HG03521 (cell line): ENCODE data around the gene PTPRT.

Experiments used
- ATAC-seq: cut with Tn5 transposase; IDR thresholded peaks from one replicate; pipeline ENCODE4 v1.9.1; 2021; ENCODE audit warnings: mild to moderate bottlenecking, moderate library complexity; ENCODE audit not compliant: unreplicated experiment

Gene PTPRT

GRCh38 chr20:42158272-42158671, 1031.4 kb downstream of the PTPRT start:
- no peak for ATAC-seq

DNA sequence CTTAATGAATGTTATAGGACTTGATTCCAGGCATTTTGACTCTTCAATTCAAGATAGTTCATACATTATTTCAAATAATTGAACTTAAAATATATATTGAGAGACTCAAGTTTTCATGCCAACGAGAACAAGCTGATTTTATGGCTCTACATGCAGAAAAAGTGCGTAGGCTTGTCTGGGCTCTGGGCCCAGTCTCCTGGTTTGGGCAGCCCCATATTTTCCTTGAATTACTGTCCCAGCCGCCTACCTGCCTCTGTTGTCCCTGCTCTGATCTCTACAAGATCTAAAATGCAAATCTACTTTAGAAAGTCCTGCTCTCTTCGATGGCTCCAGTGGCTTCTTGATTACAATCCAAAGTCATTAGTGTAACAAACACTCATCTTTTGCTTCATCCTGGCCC, 1034.1 kb downstream of the PTPRT start:
- no peak for ATAC-seq

GRCh38 chr20:42152575-42152974, 1037.1 kb downstream of the PTPRT start:
- no peak for ATAC-seq

DNA sequence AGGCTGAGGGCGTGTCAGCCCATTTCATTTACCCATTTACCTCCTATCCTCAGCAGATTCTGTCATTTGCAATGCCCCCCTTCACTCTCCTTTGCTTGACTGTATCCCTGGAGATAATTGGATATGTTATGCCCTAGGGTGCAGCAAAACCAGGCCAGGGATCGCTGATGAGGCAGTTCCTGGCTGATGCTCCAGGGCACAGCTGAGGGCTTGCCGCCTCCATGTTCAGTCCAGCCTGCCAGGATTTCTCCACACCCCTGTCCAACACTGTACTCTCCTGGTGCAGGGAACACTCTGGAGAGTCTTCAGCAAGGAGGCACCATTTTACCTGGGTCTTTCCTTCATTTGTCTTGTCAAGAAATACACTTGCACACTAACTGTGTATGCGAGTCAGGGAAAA, 1039.5 kb downstream of the PTPRT start:
- ATAC-seq = no peak

DNA sequence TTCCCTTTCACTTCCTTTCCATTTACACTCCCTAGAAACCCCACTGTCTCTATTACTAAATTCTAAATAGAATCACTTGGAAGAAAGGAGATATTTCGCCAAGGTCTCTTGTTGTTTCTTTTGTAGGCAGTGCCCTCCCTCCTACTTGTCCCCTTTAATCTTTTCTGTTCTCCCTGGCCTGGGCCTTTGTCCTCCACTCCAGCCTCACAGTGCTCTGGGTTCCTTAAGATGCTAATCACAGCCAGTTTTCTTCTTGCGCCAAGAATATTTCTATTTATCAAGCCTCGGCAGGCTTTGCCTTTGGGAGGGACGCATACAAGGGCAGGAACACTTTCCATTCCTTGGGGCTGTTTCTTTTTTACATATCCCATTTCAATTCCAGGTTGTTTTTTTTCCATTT, 1051.0 kb downstream of the PTPRT start:
- ATAC-seq = no peak

DNA sequence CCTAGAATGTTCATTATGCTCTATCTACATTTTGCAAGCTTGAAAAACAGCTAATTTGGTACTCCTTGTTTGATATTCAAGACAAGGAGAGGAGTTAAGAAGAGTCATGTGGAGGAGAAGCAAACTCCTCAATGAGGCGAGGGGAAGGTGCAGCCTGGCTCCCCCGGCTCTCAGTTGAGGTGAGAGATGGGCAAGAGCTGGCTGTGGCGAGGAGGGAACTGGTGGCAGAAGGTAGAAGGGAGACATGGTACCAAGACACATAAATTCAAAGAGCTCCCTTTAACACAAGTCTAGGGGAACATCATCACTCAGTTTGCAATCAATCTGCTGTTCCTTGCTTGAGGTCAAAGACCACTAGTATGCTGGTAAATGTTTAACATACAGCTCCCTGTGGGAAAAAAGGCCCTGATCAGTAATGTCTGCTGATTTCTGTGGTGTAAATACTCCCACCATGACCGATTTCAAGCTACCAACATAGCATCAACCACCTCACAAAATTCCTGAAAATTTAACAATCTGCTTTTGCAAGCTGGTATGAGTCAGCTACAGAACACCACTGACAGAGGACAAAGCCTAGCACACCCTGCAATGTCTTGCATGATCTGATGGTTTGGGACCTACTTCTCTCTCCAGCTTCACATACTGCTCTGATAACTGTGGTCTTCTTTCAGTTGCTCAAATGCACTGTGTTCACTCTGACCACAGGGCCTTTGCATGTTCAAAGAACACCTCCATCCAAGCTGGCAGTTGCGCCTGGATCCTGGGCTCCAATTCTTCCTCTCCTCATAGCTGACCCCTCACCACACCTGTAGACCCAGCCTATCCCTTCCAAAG, 1055.2 kb downstream of the PTPRT start:
- ATAC-seq = no peak

DNA sequence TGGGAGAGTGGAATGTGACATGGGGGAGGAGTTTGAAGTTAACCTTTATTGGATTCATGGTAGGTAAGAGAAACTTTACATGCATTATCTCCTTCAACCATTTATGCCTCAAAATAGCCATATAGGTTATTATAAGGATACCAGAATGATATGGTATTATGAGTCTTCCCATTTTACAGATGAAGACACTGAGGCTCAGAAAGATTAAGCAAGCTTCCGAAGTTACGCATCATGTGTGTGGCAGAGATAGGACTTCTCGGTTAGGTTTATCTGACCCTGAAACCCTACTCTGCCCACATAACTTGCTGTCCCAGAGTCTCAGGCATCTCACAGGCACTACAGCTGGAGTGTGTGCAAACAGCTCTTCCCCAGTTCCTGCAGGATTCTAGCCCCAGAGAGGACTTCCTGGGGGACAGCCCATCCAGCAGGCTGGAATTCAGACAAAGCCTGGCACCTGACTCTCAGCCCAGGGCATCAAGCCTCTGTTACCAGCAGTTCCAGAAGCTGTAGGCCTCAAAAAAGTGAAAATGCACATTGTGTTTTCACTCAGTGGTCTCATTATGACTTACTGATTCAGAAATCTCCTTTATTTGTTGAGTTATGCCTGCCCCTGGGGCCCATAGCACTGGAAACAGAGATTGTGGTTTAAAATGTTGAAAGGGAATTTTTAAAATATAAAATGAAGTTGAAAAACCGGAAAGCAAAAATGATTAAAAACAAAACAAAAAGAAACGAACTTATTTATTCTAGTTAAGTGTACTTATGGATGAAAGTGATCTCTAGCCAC, 1058.7 kb downstream of the PTPRT start:
- ATAC-seq = no peak

DNA sequence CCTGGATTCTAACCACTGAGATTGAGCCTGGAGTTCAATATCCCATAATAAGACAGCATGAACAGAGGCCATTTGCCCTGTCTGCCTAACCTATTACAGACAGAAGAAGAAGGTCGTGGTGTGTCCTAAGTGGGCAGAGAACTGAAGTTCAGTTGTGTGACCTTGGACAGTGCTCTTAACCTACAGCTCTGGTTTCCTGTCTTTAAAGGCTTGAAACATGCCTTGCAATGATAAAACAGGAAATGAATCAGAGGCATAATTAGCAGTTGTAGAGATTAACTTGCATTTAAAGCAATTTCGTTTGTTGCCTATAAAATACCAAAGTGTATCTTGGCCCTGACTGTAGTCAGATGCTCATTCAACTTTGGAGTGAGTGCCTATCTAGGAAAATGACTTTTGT, 1064.3 kb downstream of the PTPRT start:
- ATAC-seq = no peak

- no peak for ATAC-seq
These were observed 1065.7 kb downstream of the PTPRT start for GRCh38 chr20:42123981-42124473.

DNA sequence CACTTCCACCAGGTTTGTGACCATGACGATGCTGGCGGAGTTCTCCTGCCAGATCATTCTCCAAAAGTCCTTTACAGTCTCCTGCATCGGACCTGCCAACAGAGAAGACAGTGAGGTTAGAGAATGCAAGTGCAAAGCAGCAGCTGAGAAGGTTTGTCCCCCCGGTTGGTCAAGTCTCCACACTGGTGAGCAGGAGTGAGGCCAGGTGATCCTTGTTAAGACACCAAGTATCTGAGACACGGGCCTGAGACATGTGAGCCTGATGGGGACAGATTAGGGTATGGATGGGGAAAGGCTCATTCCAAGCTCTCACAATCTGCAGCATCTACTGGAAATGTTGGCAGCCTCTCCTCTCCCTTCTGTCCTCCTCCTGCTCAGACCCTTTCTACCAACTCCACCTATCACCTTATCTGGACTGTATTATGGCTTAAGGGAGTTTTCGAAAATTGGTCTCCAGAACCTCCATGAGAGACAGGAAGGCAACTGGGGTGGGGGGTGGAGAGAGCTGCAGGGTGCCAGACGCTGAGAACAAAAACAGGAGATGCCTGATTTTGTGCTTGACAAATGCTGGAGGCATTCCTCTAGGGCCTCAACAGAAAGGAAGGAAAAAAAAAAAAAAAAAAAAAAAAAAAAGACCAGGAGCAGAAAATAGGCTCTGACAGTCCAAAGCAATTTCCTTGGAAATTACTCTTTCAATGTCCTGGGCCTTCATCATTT, 1071.1 kb downstream of the PTPRT start:
- ATAC-seq = no peak

DNA sequence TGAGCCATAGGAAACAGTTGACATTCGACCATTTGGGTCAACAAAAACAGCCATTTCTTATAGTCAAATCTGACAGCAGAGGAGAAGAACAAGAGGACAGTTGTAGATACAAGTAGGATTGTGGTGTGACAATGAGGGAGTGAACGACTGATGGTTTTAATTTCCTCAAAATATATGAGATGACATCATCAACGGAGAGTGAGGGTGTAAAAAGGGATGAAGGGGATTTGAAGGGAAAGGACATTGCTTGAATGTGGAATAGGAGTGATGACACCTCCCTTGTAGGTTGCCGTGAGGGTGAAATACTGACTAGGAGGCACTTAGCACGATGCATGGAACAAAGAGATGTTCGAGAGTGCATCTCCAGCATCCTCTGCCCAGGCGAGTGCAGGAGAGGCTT, 1071.7 kb downstream of the PTPRT start:
- ATAC-seq = no peak

- no peak for ATAC-seq
These were observed 1076.5 kb downstream of the PTPRT start for GRCh38 chr20:42113236-42113635.

DNA sequence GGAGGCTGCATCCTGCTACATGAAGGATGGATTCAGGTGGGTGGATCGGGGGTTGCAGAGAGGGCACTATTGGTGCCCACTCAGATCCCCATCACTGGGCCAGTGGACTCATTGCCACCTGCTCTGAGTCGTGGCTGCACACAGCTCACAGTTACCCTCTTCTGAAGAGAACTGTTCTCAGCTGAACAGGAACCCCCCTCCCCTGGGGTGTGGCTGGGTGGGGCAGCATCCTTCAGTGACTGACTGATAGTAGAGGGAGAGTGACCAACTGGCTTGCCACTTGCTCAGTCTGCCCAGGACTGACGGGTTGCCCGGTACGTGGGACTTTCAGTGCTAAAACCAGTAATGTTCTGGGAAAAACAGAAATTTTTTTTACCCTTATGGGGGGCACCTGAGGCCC, 1077.5 kb downstream of the PTPRT start:
- no peak for ATAC-seq

GRCh38 chr20:42111349-42111748, 1078.4 kb downstream of the PTPRT start:
- no peak for ATAC-seq

DNA sequence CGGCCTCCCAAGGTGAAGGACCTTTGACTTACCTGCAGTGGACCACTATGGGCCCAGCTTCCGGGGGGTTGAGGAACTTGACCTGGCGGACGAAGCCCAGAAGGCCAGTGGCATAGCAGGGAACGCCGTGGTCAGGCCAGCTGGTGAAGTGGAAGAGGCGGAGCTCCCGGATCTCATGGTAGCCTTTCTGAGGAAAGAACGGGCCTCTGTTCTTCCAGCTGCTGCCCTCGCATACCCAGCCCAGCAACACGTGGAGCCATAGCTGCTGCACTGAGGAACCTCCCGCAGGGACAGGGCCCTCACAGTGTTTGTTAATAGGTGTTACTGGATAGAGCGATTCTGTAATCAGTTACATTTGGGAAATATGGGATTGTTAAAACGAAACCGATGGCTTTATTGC, 1079.4 kb downstream of the PTPRT start:
- ATAC-seq = no peak

GRCh38 chr20:42102000-42102399, 1087.7 kb downstream of the PTPRT start:
- ATAC-seq = no peak

DNA sequence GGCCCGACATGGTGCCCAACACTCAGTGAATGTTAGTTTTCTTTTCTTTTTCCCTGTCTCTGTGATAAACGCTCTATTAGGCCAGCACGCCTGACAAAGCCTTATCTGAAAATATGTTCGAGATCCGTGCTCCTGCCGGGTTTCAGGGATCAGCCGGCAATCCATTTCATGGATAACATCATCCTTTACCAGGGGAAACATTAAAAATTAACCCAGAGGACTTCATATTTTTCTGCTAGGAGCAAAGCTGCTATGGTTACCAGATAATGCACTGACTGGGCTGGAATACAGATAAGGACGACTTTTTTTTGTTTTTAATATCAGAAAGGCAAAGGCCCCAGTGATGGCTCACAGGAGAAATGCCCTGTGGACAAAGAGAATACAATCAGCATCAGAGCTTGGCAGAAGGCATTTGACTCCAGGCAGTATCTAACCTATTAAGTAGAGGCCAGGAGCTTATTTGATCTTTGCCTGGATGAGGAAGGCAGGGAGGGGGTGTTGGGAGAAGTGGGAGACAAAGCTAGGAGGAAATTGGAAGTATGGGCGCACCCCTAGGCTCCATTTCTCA, 1089.5 kb downstream of the PTPRT start:
- no peak for ATAC-seq

DNA sequence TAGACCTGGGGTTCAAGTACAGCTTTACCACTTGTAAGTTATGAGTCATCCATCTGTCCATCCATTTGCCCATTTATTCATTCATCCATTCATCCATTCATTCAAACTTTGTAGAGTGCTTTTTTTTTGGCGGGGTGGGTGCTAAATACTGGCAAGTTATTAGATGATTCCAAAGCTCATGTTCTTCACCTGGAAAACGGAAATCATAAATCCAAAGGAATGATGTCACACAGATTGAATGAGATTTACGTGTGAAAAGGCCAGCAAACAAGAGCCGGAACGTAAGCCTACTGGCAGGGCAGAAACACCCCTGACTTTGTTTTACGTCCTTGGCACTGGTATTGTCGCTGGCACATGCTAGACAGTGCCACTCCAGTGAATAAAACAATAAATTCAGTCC, 1090.6 kb downstream of the PTPRT start:
- ATAC-seq = no peak

GRCh38 chr20:42098418-42098817, 1091.3 kb downstream of the PTPRT start:
- no peak for ATAC-seq

- no peak for ATAC-seq
These were observed 1092.0 kb downstream of the PTPRT start for GRCh38 chr20:42097741-42098140.

DNA sequence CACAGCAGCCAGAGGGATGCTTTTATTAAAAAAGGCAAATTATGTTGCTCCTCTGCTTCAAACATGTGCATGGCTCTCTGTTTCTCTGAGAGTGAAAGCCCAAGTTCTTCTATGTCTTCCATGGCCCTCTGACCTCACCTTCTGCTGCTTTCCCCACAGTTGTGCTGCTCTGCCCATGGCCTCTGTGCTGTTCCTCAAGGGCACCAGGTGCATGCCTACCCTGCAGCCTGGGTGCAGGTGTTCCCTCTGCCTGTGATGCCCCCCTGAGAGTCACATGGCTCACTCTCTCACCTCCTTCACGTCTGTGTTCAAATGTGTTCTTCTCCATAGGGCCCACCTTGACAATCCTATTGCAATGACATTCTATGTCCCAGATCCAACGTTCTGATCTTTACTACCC, 1094.5 kb downstream of the PTPRT start:
- ATAC-seq = no peak
